Measurements from ENCODE around the gene SAMD10. TPM values are rescaled to one million over a fixed set of nuclear protein-coding genes. Genes with fewer than 3 reads are reported as not detected.

SAMD10 gene
- total RNA-seq, 4 donors from 2014 or later = 0.62 to 4.6 (median 1.9) TPM

- H3K36me3 ChIP-seq = peaks cover 2 to 100% of the 10 kb centered on the region in 2 donors
- WGBS, 2 donors (ENCODE audit: low coverage in 1 of 2) = 81% methylated on average over 10 of the region's 12 CpGs; no CpG with 5 or more reads in 1 of the 2 donors
- H3K27me3 ChIP-seq = no peaks in the 10 kb centered on the region
- H3K27ac ChIP-seq = no peak overlapping the region
- peaks cover 0 to 12% (median 0%) of the 10 kb centered on the region in 3 donors for H3K4me1 ChIP-seq
- H3K9me3 ChIP-seq = no peaks in the 10 kb centered on the region
- no peak overlapping the region for H3K4me3 ChIP-seq
- TF ChIP-seq POLR2A (IDR thresholded peaks at IDR 0.05) (no peak), POLR2AphosphoS5 (IDR thresholded peaks at IDR 0.05) (no peak), CTCF (IDR thresholded peaks at IDR 0.05) (no peak), EP300 (IDR thresholded peaks at IDR 0.05) (no peak)
- ATAC-seq = no peak
These were observed 21.5 kb upstream of the SAMD10 start for GRCh38 chr20:64000906-64001305.

- H3K4me1 ChIP-seq = peaks cover 0 to 55% (median 40%) of the 10 kb centered on the region in 3 donors
- H3K27me3 ChIP-seq = no peaks in the 10 kb centered on the region
- H3K27ac ChIP-seq = no peak overlapping the region
- H3K36me3 ChIP-seq = peaks cover 0 to 54% of the 10 kb centered on the region in 2 donors
- TF ChIP-seq POLR2AphosphoS5 (IDR thresholded peaks at IDR 0.05) (no peak), CTCF (IDR thresholded peaks at IDR 0.05) (no peak)
- no peak for ATAC-seq
- H3K9me3 ChIP-seq = no peaks in the 10 kb centered on the region
- no peak overlapping the region for H3K4me3 ChIP-seq
- 88 to 92% methylated on average over 8 to 14 of the region's 14 CpGs for WGBS, 2 donors (ENCODE audit: low coverage in 1 of 2)
These were observed 3.5 kb upstream of the SAMD10 start for GRCh38 chr20:63982937-63983336.

- Histone ChIP-seq H3K4me3 (peak within 1 kb of the TSS; percentile 69 to 80), H3K9me3 (no peaks in the 10 kb centered on the region), H3K27ac (peak within 1 kb of the TSS; percentile 62 to 88 (median 86)), H3K36me3 (peaks cover 0 to 36% of the 10 kb centered on the region in 2 donors), H3K4me1 (peaks cover 0 to 55% (median 40%) of the 10 kb centered on the region in 3 donors), H3K27me3 (no peaks in the 10 kb centered on the region)
- 1% methylated on average over 12 of the region's 75 CpGs; no CpG with 5 or more reads in 1 of the 2 donors for WGBS, 2 donors (ENCODE audit: low coverage in 1 of 2)
- peak; percentile 94 for ATAC-seq
- TF ChIP-seq POLR2AphosphoS5 (IDR thresholded peaks at IDR 0.05) (peak; percentile 92), CTCF (IDR thresholded peaks at IDR 0.05) (peak in 3 of 4 experiments; percentile 78 to 93 (median 81)), EP300 (IDR thresholded peaks at IDR 0.05) (no peak), POLR2A (IDR thresholded peaks at IDR 0.05) (peak; percentile 74 to 75)
These were observed 1.6 kb upstream of the SAMD10 start, which contains the start of gene PRPF6 for GRCh38 chr20:63980806-63981728. TSS of gene PRPF6 (plus strand) at chr20:63981132. CDS start at chr20:63981246, 114 bp downstream.

GRCh38 chr20:63980317-63980805, 919 bp upstream of the SAMD10 start:
- H3K36me3 ChIP-seq = peaks cover 0 to 29% of the 10 kb centered on the region in 2 donors
- H3K27ac ChIP-seq = peak overlapping the region in 3 of 4 donors; percentile 84 to 88 (median 88)
- no peak for TF ChIP-seq EP300 (IDR thresholded peaks at IDR 0.05)
- no peak for TF ChIP-seq CTCF (IDR thresholded peaks at IDR 0.05)
- TF ChIP-seq POLR2AphosphoS5 (IDR thresholded peaks at IDR 0.05) = no peak
- TF ChIP-seq POLR2A (IDR thresholded peaks at IDR 0.05) = no peak
- H3K9me3 ChIP-seq = no peaks in the 10 kb centered on the region
- ATAC-seq = peak; percentile 23
- H3K4me3 ChIP-seq = peak overlapping the region in 1 of 2 donors; percentile 69
- H3K4me1 ChIP-seq = peaks cover 0 to 55% (median 40%) of the 10 kb centered on the region in 3 donors
- H3K27me3 ChIP-seq = no peaks in the 10 kb centered on the region
- 20% methylated on average over 1 of the region's 15 CpGs; no CpG with 5 or more reads in 1 of the 2 donors for WGBS, 2 donors (ENCODE audit: low coverage in 1 of 2)
